GM12865 (cell line): Measurements from ENCODE around the gene ANK2.
A peak's percentile ranks its signal among the peaks of the same experiment; 100 is the strongest.

Experiments used
- DNase-seq: peaks from one replicate; pipeline ENCODE4 v3.0.0; 2010; ENCODE audit warnings: low read depth
- H3K4me3 ChIP-seq: 2 replicates; pipeline ENCODE4 v1.5.1; 2011; ENCODE audit warnings: mild to moderate bottlenecking, low read depth, low read length, control low read depth
- CTCF ChIP-seq: IDR thresholded peaks from 2 replicates; pipeline ENCODE4 v1.5.1; 2011; ENCODE audit warnings: low read length, control low read depth, low read depth, inconsistent platforms; ENCODE audit not compliant: insufficient read depth; ENCODE audit errors: missing control alignments

Gene ANK2

GRCh38 chr4:113285501-113285900, 236.0 kb downstream of the ANK2 start:
- DNase-seq, result no peak
- H3K4me3 ChIP-seq, result no peak overlapping the region
- no peak for TF ChIP-seq CTCF

- H3K4me3 ChIP-seq, result no peak overlapping the region
- peak; percentile 5 for DNase-seq
Measured at GRCh38 chr4:113288257-113288656, 238.8 kb downstream of the ANK2 start.

GRCh38 chr4:113288696-113289095, 239.2 kb downstream of the ANK2 start:
- no peak for TF ChIP-seq CTCF
- no peak for DNase-seq
- H3K4me3 ChIP-seq, result no peak overlapping the region

More at GRCh38 chr4:113288257-113288656, 238.8 kb downstream of the ANK2 start:
- no peak for TF ChIP-seq CTCF

- H3K4me3 ChIP-seq, result no peak overlapping the region
- no peak for TF ChIP-seq CTCF
- no peak for DNase-seq
Measured at GRCh38 chr4:113289766-113290165, 240.3 kb downstream of the ANK2 start.

GRCh38 chr4:113290666-113291065, 241.2 kb downstream of the ANK2 start:
- DNase-seq, result no peak
- no peak for TF ChIP-seq CTCF
- no peak overlapping the region for H3K4me3 ChIP-seq

GRCh38 chr4:113292371-113293042, 243.1 kb downstream of the ANK2 start:
- no peak for DNase-seq
- no peak overlapping the region for H3K4me3 ChIP-seq
- TF ChIP-seq CTCF, result no peak

- DNase-seq, result no peak
- TF ChIP-seq CTCF, result no peak
- no peak overlapping the region for H3K4me3 ChIP-seq
Measured at GRCh38 chr4:113293043-113293560, 243.6 kb downstream of the ANK2 start.
